ES-I3 (cell line): ENCODE data around the gene TMEM38A.
"Not testable (repeated sequence)": the region's sequence is repeated elsewhere in the genome, so short reads cannot be mapped to it uniquely, and the experiment has no call there.

ENCODE experiments used
- H3K36me3 ChIP-seq: 2 replicates; pipeline ENCODE4 v1.6.1; 2013; ENCODE audit warnings: mild to moderate bottlenecking, low read length, control low read depth, moderate library complexity; ENCODE audit not compliant: insufficient read depth
- H3K4me1 ChIP-seq: 2 replicates; pipeline ENCODE4 v1.6.1; 2013; ENCODE audit warnings: mild to moderate bottlenecking, control low read depth, low read length; ENCODE audit not compliant: insufficient read depth
- H3K9ac ChIP-seq: 2 replicates; pipeline ENCODE4 v1.6.1; 2013; ENCODE audit warnings: low read depth, mild to moderate bottlenecking, low read length, moderate library complexity
- H3K9me3 ChIP-seq: 2 replicates; pipeline ENCODE4 v1.6.1; 2013; ENCODE audit warnings: mild to moderate bottlenecking, low read length, moderate library complexity; ENCODE audit not compliant: control insufficient read depth, insufficient read depth

TMEM38A gene

GRCh38 chr19:16676101-16676798 is 15.3 kb downstream of the TMEM38A start:
- no peak overlapping the region for H3K9ac ChIP-seq

GRCh38 chr19:16677055-16677454 is 16.1 kb downstream of the TMEM38A start:
- no peak overlapping the region for H3K9ac ChIP-seq

More at GRCh38 chr19:16676101-16676798, 15.3 kb downstream of the TMEM38A start:
- Histone ChIP-seq H3K9me3 (no peaks in the 10 kb centered on the region), H3K36me3 (no peaks in the 10 kb centered on the region), H3K4me1 (no peaks in the 10 kb centered on the region)

GRCh38 chr19:16678498-16678897 is 17.6 kb downstream of the TMEM38A start:
- no peaks in the 10 kb centered on the region for H3K4me1 ChIP-seq
- H3K36me3 ChIP-seq, result peaks cover 2% of the 10 kb centered on the region; the same call in 1 of the 2 replicates
- H3K9ac ChIP-seq, result no peak overlapping the region

More at GRCh38 chr19:16677055-16677454, 16.1 kb downstream of the TMEM38A start:
- peaks cover 2% of the 10 kb centered on the region; the same call in 1 of the 2 replicates for H3K36me3 ChIP-seq
- no peaks in the 10 kb centered on the region for H3K4me1 ChIP-seq
- no peaks in the 10 kb centered on the region for H3K9me3 ChIP-seq

DNA sequence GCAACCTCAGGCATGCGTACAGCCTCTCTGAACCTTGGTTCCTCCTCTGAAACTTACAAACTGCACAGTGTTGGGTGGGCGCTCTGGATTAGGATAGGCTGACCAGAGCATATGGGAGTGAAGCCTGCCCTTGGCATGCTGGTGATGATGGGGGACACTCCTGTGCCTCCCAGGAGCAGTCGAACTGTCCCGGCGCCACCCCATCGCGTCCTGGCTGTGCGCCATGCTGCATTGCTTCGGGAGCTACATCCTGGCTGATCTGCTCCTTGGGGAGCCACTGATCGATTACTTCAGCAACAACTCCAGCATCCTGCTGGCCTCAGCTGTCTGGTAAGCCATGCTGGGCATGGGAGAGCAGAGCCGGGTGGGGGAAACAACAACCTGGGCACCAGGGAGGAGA is 18.9 kb downstream of the TMEM38A start:
- Histone ChIP-seq H3K9ac (no peak overlapping the region), H3K36me3 (peaks cover 2% of the 10 kb centered on the region; the same call in 1 of the 2 replicates), H3K4me1 (no peaks in the 10 kb centered on the region), H3K9me3 (no peaks in the 10 kb centered on the region)

More at GRCh38 chr19:16678498-16678897, 17.6 kb downstream of the TMEM38A start:
- no peaks in the 10 kb centered on the region for H3K9me3 ChIP-seq

DNA sequence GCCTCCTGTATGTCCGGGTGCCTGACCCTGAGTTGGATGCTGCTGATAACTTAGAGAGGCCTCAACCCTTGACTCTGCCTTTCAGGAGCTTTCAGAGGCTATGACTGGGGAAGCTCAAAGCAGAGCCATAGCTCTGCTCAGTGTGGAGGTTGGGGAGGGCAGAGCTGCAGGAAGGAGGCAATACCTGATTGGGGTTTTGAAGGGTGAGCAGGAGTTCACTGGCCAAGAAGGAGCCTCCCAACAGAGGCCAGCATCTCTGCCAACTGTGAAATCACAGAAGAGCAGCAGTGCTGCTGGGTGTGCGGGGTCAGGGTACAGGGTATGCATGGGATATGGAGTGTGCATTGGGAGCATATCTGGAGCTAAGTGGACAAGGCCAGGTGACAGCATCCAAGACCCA is 21.6 kb downstream of the TMEM38A start:
- Histone ChIP-seq H3K9ac (no peak overlapping the region), H3K36me3 (peaks cover 2% of the 10 kb centered on the region; the same call in 1 of the 2 replicates), H3K9me3 (no peaks in the 10 kb centered on the region), H3K4me1 (no peaks in the 10 kb centered on the region)

DNA sequence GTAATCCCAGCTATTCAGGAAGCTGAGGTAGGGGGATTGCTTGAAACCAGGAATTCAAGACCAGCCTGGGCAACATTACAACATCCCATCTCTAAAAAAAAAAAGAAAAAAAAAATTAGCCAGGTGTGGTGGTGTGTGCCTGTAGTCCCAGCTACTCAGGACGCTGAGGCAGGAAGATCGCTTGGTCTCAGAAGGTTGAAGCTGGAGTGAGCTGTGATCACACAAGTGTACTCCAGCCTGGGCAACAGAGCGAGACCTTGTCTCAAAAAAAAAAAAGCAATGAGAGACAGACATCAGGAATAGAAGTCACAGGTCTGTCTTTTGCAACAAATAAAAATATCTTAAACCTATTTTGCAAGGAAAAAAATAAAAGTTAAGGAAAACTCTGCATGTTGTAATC is 23.3 kb downstream of the TMEM38A start:
- H3K9ac ChIP-seq, result no peak overlapping the region
- H3K4me1 ChIP-seq, result no peaks in the 10 kb centered on the region
- H3K9me3 ChIP-seq, result no peaks in the 10 kb centered on the region
- H3K36me3 ChIP-seq, result peaks cover 2% of the 10 kb centered on the region; the same call in 1 of the 2 replicates

- Histone ChIP-seq H3K36me3 (no peaks in the 10 kb centered on the region), H3K9me3 (no peaks in the 10 kb centered on the region), H3K4me1 (no peaks in the 10 kb centered on the region), H3K9ac (no peak overlapping the region)
Measured at GRCh38 chr19:16688084-16688483, 27.1 kb downstream of the TMEM38A start.

GRCh38 chr19:16698914-16699313 is 38.0 kb downstream of the TMEM38A start:
- no peak overlapping the region for H3K9ac ChIP-seq
- no peaks in the 10 kb centered on the region for H3K4me1 ChIP-seq
- H3K36me3 ChIP-seq, result no peaks in the 10 kb centered on the region
- no peaks in the 10 kb centered on the region for H3K9me3 ChIP-seq

- H3K9ac ChIP-seq, result no peak overlapping the region
- H3K9me3 ChIP-seq, result no peaks in the 10 kb centered on the region
- no peaks in the 10 kb centered on the region for H3K4me1 ChIP-seq
- no peaks in the 10 kb centered on the region for H3K36me3 ChIP-seq
Measured at GRCh38 chr19:16702123-16702522, 41.2 kb downstream of the TMEM38A start.

GRCh38 chr19:16703677-16704076 is 42.7 kb downstream of the TMEM38A start:
- Histone ChIP-seq H3K36me3 (no peaks in the 10 kb centered on the region), H3K9ac (no peak overlapping the region), H3K4me1 (no peaks in the 10 kb centered on the region), H3K9me3 (no peaks in the 10 kb centered on the region)

- not testable (repeated sequence) for H3K36me3 ChIP-seq, H3K9ac ChIP-seq, H3K4me1 ChIP-seq, H3K9me3 ChIP-seq
Measured at GRCh38 chr19:16710870-16711269, 49.9 kb downstream of the TMEM38A start.

DNA sequence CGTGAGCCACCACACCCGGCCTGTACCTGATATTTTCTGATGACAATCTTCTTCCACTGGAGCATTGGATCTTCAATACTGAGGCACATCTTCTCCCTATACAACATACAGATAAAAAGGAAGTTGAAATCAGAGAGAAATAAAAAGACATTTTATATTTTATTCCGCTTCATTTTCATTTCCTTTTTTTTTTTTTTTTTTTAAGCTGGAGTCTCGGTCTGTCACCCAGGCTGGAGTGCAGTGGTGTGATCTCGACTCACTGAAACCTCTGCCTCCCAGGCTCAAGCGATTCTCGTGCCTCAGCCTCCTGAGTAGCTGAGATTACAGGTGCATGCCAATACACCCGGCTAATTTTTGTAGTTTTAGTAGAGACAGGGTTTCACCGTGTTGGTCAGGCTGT is 51.4 kb downstream of the TMEM38A start:
- not testable (repeated sequence) for H3K9me3 ChIP-seq, H3K4me1 ChIP-seq, H3K36me3 ChIP-seq, H3K9ac ChIP-seq

GRCh38 chr19:16714702-16715287 is 53.9 kb downstream of the TMEM38A start:
- Histone ChIP-seq H3K36me3 (no peaks in the 10 kb centered on the region), H3K4me1 (no peaks in the 10 kb centered on the region), H3K9me3 (no peaks in the 10 kb centered on the region), H3K9ac (no peak overlapping the region)

DNA sequence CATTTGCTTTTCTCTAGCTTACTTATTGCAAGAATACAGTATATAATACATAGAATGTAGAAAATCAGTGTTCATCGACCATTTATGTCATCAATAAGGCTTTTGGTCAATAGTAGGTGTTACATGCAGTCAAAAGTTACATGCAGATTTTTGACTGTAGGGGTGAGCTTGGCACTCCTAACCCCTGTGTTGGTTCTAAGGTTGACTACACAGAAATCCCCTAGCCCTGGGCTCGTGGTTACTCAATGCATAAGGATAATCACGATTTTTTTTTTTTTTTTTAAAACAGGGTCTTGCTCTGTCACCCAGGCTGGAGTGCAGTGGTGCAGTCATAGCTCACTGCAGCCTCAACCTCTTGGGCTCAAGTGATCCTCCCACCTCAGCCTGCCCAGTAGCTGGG is 54.7 kb downstream of the TMEM38A start:
- H3K9me3 ChIP-seq, result no peaks in the 10 kb centered on the region
- no peaks in the 10 kb centered on the region for H3K36me3 ChIP-seq
- H3K4me1 ChIP-seq, result no peaks in the 10 kb centered on the region
- H3K9ac ChIP-seq, result no peak overlapping the region

- no peaks in the 10 kb centered on the region for H3K9me3 ChIP-seq
- no peaks in the 10 kb centered on the region for H3K4me1 ChIP-seq
- H3K9ac ChIP-seq, result no peak overlapping the region
- no peaks in the 10 kb centered on the region for H3K36me3 ChIP-seq
Measured at GRCh38 chr19:16721051-16721450, 60.1 kb downstream of the TMEM38A start.
